H1 (cell line): ENCODE measurements around the gene ZNF101. TPM values are rescaled to one million over a fixed set of nuclear protein-coding genes. Genes with fewer than 3 reads are reported as not detected.

Source experiments
- CTCF ChIA-PET: fragments of 300-600 bp; sonication (Branson Sonifier 250); formaldehyde crosslinking; loops from one replicate; lab custom pipeline; 2021; ENCODE audit not compliant: partially characterized antibody; lab: Charles Lee
- POLR2A ChIA-PET: fragments of 300-600 bp; sonication (Branson Sonifier 250); formaldehyde crosslinking; loops from one replicate; lab custom pipeline; 2021; ENCODE audit warnings: inconsistent platforms; ENCODE audit not compliant: partially characterized antibody; lab: Charles Lee
- DNase-seq, 2 experiments: peaks; one replicate each; pipeline versions ENCODE4 v3.0.0 to v3.0.0-alpha.2; 2010 to 2022; ENCODE audit warnings: low spot score in 2 of 2, low read depth in 1 of 2, mixed read lengths in 1 of 2
- FAIRE-seq: peaks from 2 replicates; lab custom pipeline; 2011; peaks lifted over from hg19 to GRCh38; lab: Jason Lieb, UNC
- H2AFZ ChIP-seq: 2 replicates; pipeline ENCODE4 v1.8.1; 2012; ENCODE audit warnings: low read length, inconsistent platforms
- H2AK5ac ChIP-seq: 2 replicates; pipeline ENCODE4 v1.6.1; 2013; ENCODE audit warnings: low read depth, low read length
- H2BK120ac ChIP-seq: replicated peaks from 2 replicates; pipeline ENCODE3; 2013; ENCODE audit warnings: low read depth, low read length, inconsistent platforms
- H2BK12ac ChIP-seq: 2 replicates; pipeline ENCODE4 v1.6.1; 2013; ENCODE audit warnings: low read depth, low read length
- H2BK15ac ChIP-seq: 2 replicates; pipeline ENCODE4 v1.6.1; 2013; ENCODE audit warnings: low read length
- H2BK20ac ChIP-seq: 2 replicates; pipeline ENCODE4 v1.6.1; 2013; ENCODE audit warnings: low read length
- H2BK5ac ChIP-seq: 2 replicates; pipeline ENCODE4 v1.6.1; 2013; ENCODE audit warnings: low read depth, low read length
- H3K14ac ChIP-seq: 2 replicates; pipeline ENCODE4 v1.6.1; 2013; ENCODE audit warnings: inconsistent platforms; ENCODE audit not compliant: insufficient read length
- H3K18ac ChIP-seq: 2 replicates; pipeline ENCODE4 v1.6.1; 2013; ENCODE audit warnings: low read length; ENCODE audit errors: extremely low read depth
- H3K23ac ChIP-seq: 2 replicates; pipeline ENCODE4 v1.6.1; 2013; ENCODE audit warnings: inconsistent platforms; ENCODE audit not compliant: insufficient read length
- H3K23me2 ChIP-seq: 2 replicates; pipeline ENCODE4 v1.6.1; 2013; ENCODE audit warnings: low read depth, low read length
- H3K27ac ChIP-seq: 2 replicates; pipeline ENCODE4 v1.6.1; 2011; ENCODE audit warnings: low read depth, low read length, inconsistent platforms
- H3K27me3 ChIP-seq, 4 experiments: replicated peaks in 1 of 4; 1 replicate in 1 of 4; 2 replicates in 3 of 4; pipeline versions ENCODE4 v1.6.1 to v1.8.1; 2011 to 2013; ENCODE audit warnings: low read length in 3 of 4, mild to moderate bottlenecking in 3 of 4, inconsistent platforms in 2 of 4, mixed read lengths in 2 of 4, moderate library complexity in 1 of 4; ENCODE audit not compliant: control insufficient read depth in 3 of 4, insufficient read depth in 3 of 4; ENCODE audit errors: extremely low read depth in 1 of 4
- H3K36me3 ChIP-seq, 4 experiments: 2 replicates each; pipeline versions ENCODE4 v1.6.1 to v1.8.1; 2011 to 2013; ENCODE audit warnings: mild to moderate bottlenecking in 4 of 4, low read length in 3 of 4, moderate library complexity in 2 of 4, control low read depth in 1 of 4, inconsistent platforms in 1 of 4; ENCODE audit not compliant: insufficient read depth in 4 of 4, control insufficient read depth in 2 of 4
- H3K4ac ChIP-seq: replicated peaks from 2 replicates; pipeline ENCODE3; 2013; ENCODE audit warnings: low read length, low read depth, mixed read lengths, inconsistent platforms; ENCODE audit not compliant: insufficient read length
- H3K4me1 ChIP-seq, 4 experiments: replicated peaks in 1 of 4; 1 replicate in 1 of 4; 2 replicates in 3 of 4; pipeline versions ENCODE4 v1.6.1 to v1.8.1; 2011 to 2013; ENCODE audit warnings: low read length in 3 of 4, inconsistent platforms in 2 of 4, mixed read lengths in 1 of 4; ENCODE audit not compliant: insufficient read depth in 4 of 4, control insufficient read depth in 3 of 4
- H3K4me2 ChIP-seq, 2 experiments: 2 replicates each; pipeline versions ENCODE4 v1.6.1 to v1.8.1; 2011 to 2013; ENCODE audit warnings: low read depth in 2 of 2, low read length in 2 of 2, control low read depth in 1 of 2, inconsistent platforms in 1 of 2, mild to moderate bottlenecking in 1 of 2; ENCODE audit not compliant: insufficient read depth in 1 of 2
- H3K4me3 ChIP-seq, 4 experiments: fragments of 200-600, 300-600 bp in 1 of 4; sonication (generic), shearing (Covaris generic), sonication (Bioruptor Twin) in 1 of 4; 2 replicates each; pipeline versions ENCODE4 v1.5.1 to v1.8.1; 2011 to 2016; ENCODE audit warnings: low read length in 4 of 4, low read depth in 3 of 4, control low read depth in 2 of 4, inconsistent platforms in 2 of 4, mild to moderate bottlenecking in 2 of 4, mixed read lengths in 1 of 4, moderate library complexity in 1 of 4; ENCODE audit not compliant: insufficient read depth in 2 of 4; ENCODE audit errors: extremely low read depth in 1 of 4
- H3K56ac ChIP-seq: replicated peaks from 2 replicates; pipeline ENCODE3; 2013; ENCODE audit warnings: low read depth, mild to moderate bottlenecking, mixed read lengths, low read length, inconsistent platforms; ENCODE audit not compliant: insufficient read length
- H3K79me1 ChIP-seq: 2 replicates; pipeline ENCODE4 v1.6.1; 2013; ENCODE audit warnings: low read depth, low read length, control low read depth
- H3K79me2 ChIP-seq, 2 experiments: 2 replicates each; pipeline versions ENCODE4 v1.6.1 to v1.8.1; 2012 to 2013; ENCODE audit warnings: low read length in 2 of 2, mild to moderate bottlenecking in 2 of 2, inconsistent platforms in 1 of 2; ENCODE audit not compliant: insufficient read depth in 2 of 2, control insufficient read depth in 1 of 2
- H3K9ac ChIP-seq, 4 experiments: replicated peaks in 1 of 4; 1 replicate in 1 of 4; 2 replicates in 3 of 4; pipeline versions ENCODE4 v1.6.1 to v1.8.1; 2011 to 2013; ENCODE audit warnings: low read depth in 3 of 4, low read length in 3 of 4, control low read depth in 2 of 4, mild to moderate bottlenecking in 2 of 4, moderate library complexity in 2 of 4, inconsistent platforms in 1 of 4; ENCODE audit errors: extremely low read depth in 1 of 4
- H3K9me3 ChIP-seq, 2 experiments: 2 replicates each; pipeline versions ENCODE4 v1.6.1 to v1.8.1; 2012 to 2013; ENCODE audit warnings: mild to moderate bottlenecking in 2 of 2, moderate library complexity in 2 of 2, control low read depth in 1 of 2, inconsistent platforms in 1 of 2, low read depth in 1 of 2, low read length in 1 of 2, mixed read lengths in 1 of 2; ENCODE audit not compliant: insufficient read depth in 2 of 2
- H4K20me1 ChIP-seq, 2 experiments: replicated peaks in 1 of 2; 2 replicates each; pipeline versions ENCODE3 to v1.8.1; 2011 to 2013; ENCODE audit warnings: inconsistent platforms in 2 of 2, low read length in 2 of 2, mild to moderate bottlenecking in 1 of 2; ENCODE audit not compliant: insufficient read depth in 2 of 2, control insufficient read depth in 1 of 2
- H4K5ac ChIP-seq: 2 replicates; pipeline ENCODE4 v1.6.1; 2013; ENCODE audit warnings: low read length, low read depth, mixed read lengths, inconsistent platforms; ENCODE audit not compliant: insufficient read length
- H4K8ac ChIP-seq: 2 replicates; pipeline ENCODE4 v1.8.0; 2013; ENCODE audit warnings: mild to moderate bottlenecking, moderate library complexity, low read length, inconsistent platforms; ENCODE audit not compliant: insufficient read depth; ENCODE audit errors: extremely low read depth
- H4K91ac ChIP-seq: replicated peaks from 2 replicates; pipeline ENCODE3; 2013; ENCODE audit warnings: low read length, mixed read lengths, inconsistent platforms; ENCODE audit not compliant: insufficient read length
- CTCF ChIP-seq, 3 experiments: IDR thresholded peaks; 1 replicate in 2 of 3; 2 replicates in 1 of 3; pipeline versions ENCODE4 v1.5.1 to v1.6.1; 2011; ENCODE audit warnings: low read length in 3 of 3, mild to moderate bottlenecking in 3 of 3, inconsistent platforms in 2 of 3, low read depth in 1 of 3, moderate library complexity in 1 of 3; ENCODE audit not compliant: insufficient read depth in 1 of 3; ENCODE audit errors: control extremely low read depth in 1 of 3
- EP300 ChIP-seq, 2 experiments: IDR thresholded peaks; 1 replicate in 1 of 2; 2 replicates in 1 of 2; pipeline ENCODE4 v1.6.1; 2011 to 2012; ENCODE audit warnings: low read depth in 2 of 2, low read length in 2 of 2, mild to moderate bottlenecking in 2 of 2, borderline replicate concordance in 1 of 2, inconsistent platforms in 1 of 2, moderate library complexity in 1 of 2
- GABPA ChIP-seq: IDR thresholded peaks from 2 replicates; pipeline ENCODE4 v1.6.1; 2011; ENCODE audit warnings: mild to moderate bottlenecking, low read length, moderate library complexity, borderline replicate concordance; ENCODE audit not compliant: insufficient read depth
- JUND ChIP-seq: IDR thresholded peaks from 2 replicates; pipeline ENCODE4 v1.6.1; 2011; ENCODE audit warnings: mild to moderate bottlenecking, improper control_type of control experiment, low read length
- NRF1 ChIP-seq: IDR thresholded peaks from 2 replicates; pipeline ENCODE4 v1.6.1; 2011; ENCODE audit warnings: mild to moderate bottlenecking, low read depth, low read length, improper control_type of control experiment
- RFX5 ChIP-seq: IDR thresholded peaks from 2 replicates; pipeline ENCODE4 v1.6.1; 2011; ENCODE audit warnings: low read depth, low read length, improper control_type of control experiment, borderline replicate concordance
- SIRT6 ChIP-seq: IDR thresholded peaks from one replicate; pipeline ENCODE4 v1.7.1; 2012; ENCODE audit warnings: low read length, inconsistent platforms
- SP4 ChIP-seq: IDR thresholded peaks from 2 replicates; pipeline ENCODE4 v1.6.1; 2012; ENCODE audit warnings: low read length, inconsistent platforms
- TAF1 ChIP-seq: IDR thresholded peaks from 2 replicates; pipeline ENCODE4 v1.6.1; 2011; ENCODE audit warnings: mild to moderate bottlenecking, low read depth, low read length
- USF2 ChIP-seq: IDR thresholded peaks from 2 replicates; pipeline ENCODE4 v1.6.1; 2011; ENCODE audit warnings: low read length, improper control_type of control experiment
- ZNF274 ChIP-seq: IDR thresholded peaks from 2 replicates; pipeline ENCODE4 v1.7.0; 2012; ENCODE audit warnings: low read length, borderline replicate concordance; ENCODE audit errors: extremely low read depth
- WGBS, 2 experiments: shearing (Covaris generic) in 1 of 2; methylation state at CpG; one replicate each; pipeline versions ENCODE4 v1.1.6 to v1.1.7; 2013 to 2015; ENCODE audit warnings: low lambda C conversion rate in 2 of 2, mixed read lengths in 2 of 2, inconsistent platforms in 1 of 2, low coverage in 1 of 2, missing lambda C conversion rate in 1 of 2; ENCODE audit not compliant: insufficient replicate concordance in 2 of 2, insufficient coverage in 1 of 2, insufficient read length in 1 of 2; ENCODE audit errors: extremely low coverage in 1 of 2, missing lambda C conversion rate in 1 of 2; 5-methylcytosine and 5-hydroxymethylcytosine counted together
- polyA plus RNA-seq, 7 experiments: library from polyadenylated mRNA; depleted of rRNA in 3 of 7; stranded (reverse) in 5 of 7; unstranded in 2 of 7; fragments of >200 nt in 5 of 7; fragments of 200-250 nt in 2 of 7; gene quantifications; 1 replicate in 5 of 7; 2 replicates in 1 of 7; 4 replicates in 1 of 7; pipeline versions ENCODE4 v1.2.1 to v1.2.3, GENCODE V29; 2011 to 2013; ENCODE audit warnings: missing spikeins in 2 of 7, mixed read lengths in 2 of 7
- total RNA-seq: library from RNA; stranded (reverse); fragmentation: NEBNext Ultra II Directional; extraction: Animal tissue kit (Norgen Biotek cat#: 25700); gene quantifications from 2 replicates; pipeline ENCODE4 v1.2.1, GENCODE V29; 2021

Gene ZNF101
- total and polyA plus RNA-seq, 2 of the 8 experiments (the other 6 are each of a cell fraction or from before 2014, with no cell fraction given): 13.0 to 50.9 TPM

GRCh38 chr19:19704836-19705235, 36.2 kb downstream of the ZNF101 start:
- H3K27ac ChIP-seq: no peak overlapping the region
- no peaks in the 10 kb centered on the region for H4K20me1 ChIP-seq
- no peak overlapping the region for H2AK5ac ChIP-seq
- H3K9ac ChIP-seq: no peak overlapping the region
- CTCF ChIA-PET: interaction anchor here (1.1 kb wide), 1 partner anchor 25 kb away, joined by 3 read pairs; no protein-coding TSS in a partner anchor
- no peak overlapping the region for H3K14ac ChIP-seq
- FAIRE-seq (no peak), DNase-seq (no peak)
- 84% methylated on average over 5 of the region's 6 CpGs; no CpG with 5 or more reads in 1 of the 2 experiments for WGBS, 2 experiments
- H2BK12ac ChIP-seq: no peak overlapping the region
- no peak overlapping the region for H2BK5ac ChIP-seq
- H3K79me2 ChIP-seq: no peaks in the 10 kb centered on the region
- H3K4ac ChIP-seq: no peak overlapping the region
- POLR2A ChIA-PET: interaction anchor here (1.0 to 1.5 kb wide), 4 partner anchors 10 to 633 kb away, joined by 3 read pairs; no protein-coding TSS in a partner anchor
- no peak overlapping the region for H2BK15ac ChIP-seq
- no peak overlapping the region for H2BK20ac ChIP-seq
- H3K56ac ChIP-seq: no peak overlapping the region
- no peak overlapping the region for H4K91ac ChIP-seq
- H3K27me3 ChIP-seq: no peaks in the 10 kb centered on the region
- no peaks in the 10 kb centered on the region for H3K4me1 ChIP-seq
- no peak overlapping the region for H4K5ac ChIP-seq
- H3K36me3 ChIP-seq: peaks cover 0 to 10% (median 0%) of the 10 kb centered on the region in 4 experiments; a peak in 5 of 8 replicates
- H3K9me3 ChIP-seq: peaks cover 28% of the 10 kb centered on the region in 2 experiments
- H4K8ac ChIP-seq: no peak overlapping the region
- no peaks in the 10 kb centered on the region for H3K23me2 ChIP-seq
- no peak overlapping the region for H3K23ac ChIP-seq
- no peak overlapping the region for H2BK120ac ChIP-seq
- no peaks in the 10 kb centered on the region for H3K79me1 ChIP-seq
- no peak overlapping the region for H2AFZ ChIP-seq
- no peak overlapping the region for H3K4me2 ChIP-seq
- no peak overlapping the region for H3K18ac ChIP-seq
- no peak overlapping the region for H3K4me3 ChIP-seq
- TF ChIP-seq TAF1 (no peak), JUND (no peak), EP300 (IDR thresholded peaks at IDR 0.05; ENCODE audit: borderline replicate concordance in 1 of 2, low read depth in 2 of 2, low read length in 2 of 2) (no peak), USF2 (no peak), SIRT6 (no peak), ZNF274 (no peak), CTCF (IDR thresholded peaks at IDR 0.05; ENCODE audit: control extremely low read depth in 1 of 3, insufficient read depth in 1 of 3, low read depth in 1 of 3, low read length in 3 of 3) (no peak), NRF1 (no peak), GABPA (no peak), RFX5 (no peak), SP4 (no peak)
